ENCODE data around the gene IL6.
"Not testable (repeated sequence)": the region's sequence is repeated elsewhere in the genome, so short reads cannot be mapped to it uniquely, and the experiment has no call there.

Gene IL6

DNA sequence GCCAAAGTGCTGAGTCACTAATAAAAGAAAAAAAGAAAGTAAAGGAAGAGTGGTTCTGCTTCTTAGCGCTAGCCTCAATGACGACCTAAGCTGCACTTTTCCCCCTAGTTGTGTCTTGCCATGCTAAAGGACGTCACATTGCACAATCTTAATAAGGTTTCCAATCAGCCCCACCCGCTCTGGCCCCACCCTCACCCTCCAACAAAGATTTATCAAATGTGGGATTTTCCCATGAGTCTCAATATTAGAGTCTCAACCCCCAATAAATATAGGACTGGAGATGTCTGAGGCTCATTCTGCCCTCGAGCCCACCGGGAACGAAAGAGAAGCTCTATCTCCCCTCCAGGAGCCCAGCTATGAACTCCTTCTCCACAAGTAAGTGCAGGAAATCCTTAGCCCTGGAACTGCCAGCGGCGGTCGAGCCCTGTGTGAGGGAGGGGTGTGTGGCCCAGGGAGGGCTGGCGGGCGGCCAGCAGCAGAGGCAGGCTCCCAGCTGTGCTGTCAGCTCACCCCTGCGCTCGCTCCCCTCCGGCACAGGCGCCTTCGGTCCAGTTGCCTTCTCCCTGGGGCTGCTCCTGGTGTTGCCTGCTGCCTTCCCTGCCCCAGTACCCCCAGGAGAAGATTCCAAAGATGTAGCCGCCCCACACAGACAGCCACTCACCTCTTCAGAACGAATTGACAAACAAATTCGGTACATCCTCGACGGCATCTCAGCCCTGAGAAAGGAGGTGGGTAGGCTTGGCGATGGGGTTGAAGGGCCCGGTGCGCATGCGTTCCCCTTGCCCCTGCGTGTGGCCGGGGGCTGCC is at the start of gene IL6:
TSS of gene IL6 (plus strand) at position 294 of the 807 bp plus-strand sequence. CDS start at position 357, 63 bp downstream.
- DNase-seq (ENCODE audit: low spot score) = peak; percentile 70

DNA sequence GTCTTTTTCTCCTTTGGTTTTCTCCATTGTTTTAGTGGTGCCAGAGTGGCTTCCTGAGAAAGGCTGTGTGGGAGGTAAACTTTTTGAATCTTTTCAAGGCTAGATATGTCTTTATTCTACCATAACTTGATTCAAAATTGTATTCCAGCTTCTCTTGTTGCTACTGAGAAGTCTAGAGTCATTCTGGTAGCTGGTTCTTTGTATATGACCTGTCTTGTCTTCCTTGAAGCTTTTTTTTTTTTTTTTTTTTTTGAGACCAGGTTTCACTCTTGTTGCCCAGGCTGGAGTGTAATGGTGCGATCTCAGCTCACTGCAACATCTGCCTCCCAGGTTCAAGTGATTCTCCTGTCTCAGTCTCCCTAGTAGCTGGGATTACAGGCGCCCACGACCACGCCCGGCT is 49.7 kb upstream of the IL6 start:
- DNase-seq (ENCODE audit: low spot score) = not testable (repeated sequence)

- no peak for DNase-seq (ENCODE audit: low spot score)
Observed at GRCh38 chr7:22677680-22678079, 49.3 kb upstream of the IL6 start.

DNA sequence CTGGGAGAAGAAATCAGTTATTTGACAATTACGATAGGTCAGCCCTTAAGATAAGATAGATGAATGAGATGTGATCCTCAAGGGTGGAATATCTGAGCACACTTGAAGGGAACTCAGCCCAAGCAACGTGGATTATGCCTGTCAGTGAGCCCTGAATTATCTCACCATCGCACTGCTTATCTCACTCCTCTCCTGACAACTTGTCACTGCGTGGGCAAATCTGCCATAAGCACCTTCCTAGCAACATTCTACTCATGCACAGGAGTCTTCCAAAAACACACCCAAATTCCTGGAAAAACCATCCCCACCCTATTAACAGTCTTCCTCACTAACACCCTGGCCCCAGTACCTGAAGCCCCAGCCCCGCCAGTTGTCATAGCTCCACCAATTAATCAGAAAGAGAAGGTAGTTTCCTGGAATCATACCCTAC is 46.5 kb upstream of the IL6 start:
- DNase-seq (ENCODE audit: low spot score) = no peak

DNA sequence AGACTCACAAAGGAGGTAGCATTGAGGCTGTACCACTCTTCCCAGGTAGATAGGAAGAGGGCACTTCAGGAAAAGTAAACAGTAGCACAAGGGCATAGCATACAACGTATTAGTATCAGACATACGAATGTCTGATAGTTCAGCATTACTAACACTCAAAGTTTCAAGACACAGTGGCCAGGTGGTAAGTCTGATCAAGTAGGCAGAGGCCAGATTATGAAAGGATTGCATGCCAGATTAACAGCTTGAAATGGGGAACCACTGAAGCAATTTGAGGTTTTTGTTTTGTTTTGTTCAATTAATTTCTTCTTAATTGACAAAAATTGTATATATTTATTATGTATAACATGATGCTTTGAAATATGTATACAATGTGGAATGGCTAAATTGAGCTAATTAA is 45.7 kb upstream of the IL6 start:
- DNase-seq (ENCODE audit: low spot score) = no peak

GRCh38 chr7:22681852-22682657 is 44.9 kb upstream of the IL6 start:
- no peak for DNase-seq (ENCODE audit: low spot score)

GRCh38 chr7:22683379-22683778 is 43.6 kb upstream of the IL6 start:
- DNase-seq (ENCODE audit: low spot score) = no peak

DNA sequence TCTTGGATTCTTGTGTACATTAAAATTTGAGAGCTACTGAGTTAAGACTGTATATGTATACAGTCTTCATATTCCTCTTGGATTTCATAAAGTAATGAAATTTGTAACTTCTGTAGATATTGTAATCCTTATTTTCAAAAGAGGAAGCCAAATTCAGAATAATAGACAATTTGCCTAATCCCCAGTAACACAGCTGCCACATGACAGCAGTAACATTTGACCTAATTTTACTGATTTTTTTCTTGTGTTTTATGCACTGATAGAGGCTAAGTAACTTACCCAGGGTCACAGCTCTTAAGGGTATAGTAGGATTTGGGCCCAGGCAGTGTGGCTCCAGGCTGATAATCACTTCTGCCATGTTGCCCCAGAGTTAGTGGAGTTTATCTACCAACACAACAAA is 40.4 kb upstream of the IL6 start:
- no peak for DNase-seq (ENCODE audit: low spot score)

GRCh38 chr7:22688084-22688483 is 38.9 kb upstream of the IL6 start:
- peak; percentile 22 for DNase-seq (ENCODE audit: low spot score)

DNA sequence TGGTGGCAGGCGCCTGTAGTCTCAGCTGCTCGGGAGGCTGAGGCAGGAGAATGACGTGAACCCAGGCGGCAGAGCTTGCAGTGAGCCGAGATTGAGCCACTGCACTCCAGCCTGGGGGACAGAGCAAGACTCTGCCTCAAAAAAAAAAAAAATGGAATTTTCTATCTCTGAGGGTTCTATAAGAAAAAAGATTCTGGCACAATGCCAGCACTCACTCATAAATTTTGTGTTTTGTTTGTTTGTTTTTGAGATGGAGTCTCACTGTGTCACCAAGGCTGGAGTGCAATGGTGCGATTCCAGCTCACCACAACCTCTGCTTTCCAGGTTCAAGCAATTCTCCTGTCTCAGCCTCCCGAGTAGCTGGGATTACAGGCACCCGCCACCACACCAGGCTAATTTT is 38.1 kb upstream of the IL6 start:
- DNase-seq (ENCODE audit: low spot score) = not testable (repeated sequence)

DNA sequence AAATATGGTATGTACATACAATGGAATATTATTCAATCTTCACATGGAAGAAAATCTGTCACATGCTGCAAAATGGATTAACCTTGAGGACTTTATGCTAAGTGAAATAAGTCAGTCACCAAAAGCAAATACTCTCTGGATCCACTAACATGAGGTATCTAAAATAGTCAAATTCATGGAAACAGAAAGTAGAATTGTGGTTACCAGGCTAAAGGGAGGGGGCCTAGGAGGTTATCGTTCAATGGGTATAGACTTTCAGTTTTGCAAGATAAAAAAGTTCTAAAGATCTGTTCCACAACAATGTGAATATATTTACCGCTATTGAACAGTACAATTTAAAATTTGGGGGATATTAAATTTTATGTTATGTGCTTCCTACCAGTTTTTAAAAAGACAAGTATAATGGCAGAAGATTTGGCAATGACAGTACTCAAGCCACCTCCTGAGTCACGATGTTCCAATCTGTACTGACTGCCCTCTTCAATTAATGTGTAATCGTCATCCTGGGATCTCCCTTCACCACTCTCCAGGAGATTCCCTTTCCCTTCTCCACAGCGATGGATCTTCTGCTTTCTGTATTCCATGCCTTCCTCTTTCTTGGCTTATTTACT is 32.3 kb upstream of the IL6 start:
- no peak for DNase-seq (ENCODE audit: low spot score)

- no peak for DNase-seq (ENCODE audit: low spot score)
Observed at GRCh38 chr7:22695476-22696132, 31.4 kb upstream of the IL6 start.

DNA sequence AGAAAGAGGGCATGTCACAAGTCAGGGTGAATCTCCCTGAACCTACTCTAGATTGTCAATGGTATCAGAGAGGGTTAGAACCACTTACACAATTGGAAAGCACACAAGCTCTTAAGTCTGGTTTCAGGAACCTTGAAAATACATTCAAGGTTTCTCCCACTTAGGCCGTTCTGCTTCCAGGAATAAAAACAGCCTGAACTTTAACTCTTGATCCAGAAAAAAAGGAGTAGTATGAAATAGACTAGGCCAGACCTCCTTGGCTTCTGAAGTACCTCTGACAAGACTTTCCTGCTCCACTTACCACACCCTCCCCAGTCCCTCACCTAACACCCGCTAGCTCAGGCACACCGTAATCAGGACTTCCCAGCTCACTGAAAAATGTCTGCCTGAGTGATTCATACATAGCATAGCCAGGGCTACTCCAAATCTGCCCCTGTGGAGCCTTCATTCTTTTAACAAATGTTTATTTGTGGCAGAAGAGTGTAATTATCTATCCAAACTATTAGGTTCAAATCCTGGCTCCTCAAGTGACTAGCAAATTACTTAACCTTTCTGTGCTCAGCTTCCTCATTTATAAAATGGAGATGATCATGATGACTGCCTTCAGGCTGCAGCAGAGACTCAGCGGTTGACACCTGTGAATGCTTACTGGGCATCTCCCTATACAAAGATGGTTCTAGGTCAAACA is 30.3 kb upstream of the IL6 start:
- no peak for DNase-seq (ENCODE audit: low spot score)

DNA sequence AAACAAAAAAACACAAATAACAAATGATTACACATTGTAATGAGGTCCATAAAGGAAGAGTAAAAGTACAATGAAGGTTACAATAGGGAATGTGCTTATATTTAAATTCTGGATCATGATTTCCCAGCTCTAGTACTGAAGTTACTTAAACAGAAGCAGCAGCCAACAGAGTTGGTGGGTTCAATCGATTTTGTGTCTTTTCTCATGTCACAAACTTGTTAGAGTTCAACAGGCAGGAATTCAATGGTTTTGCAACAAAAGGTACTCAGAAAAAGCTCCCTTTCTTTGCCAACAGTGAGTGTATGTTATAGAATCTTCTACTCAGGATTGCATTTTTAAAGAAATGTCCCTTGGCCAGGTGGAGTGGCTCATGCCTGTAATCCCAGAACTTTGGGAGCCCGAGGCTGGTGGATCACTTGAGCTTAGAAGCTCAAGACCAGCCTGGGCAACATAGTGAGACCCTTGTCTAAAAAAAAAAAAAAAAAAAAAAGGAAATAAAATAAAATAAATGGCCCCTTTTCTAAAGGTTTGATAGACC is 29.6 kb upstream of the IL6 start:
- DNase-seq (ENCODE audit: low spot score) = no peak

DNA sequence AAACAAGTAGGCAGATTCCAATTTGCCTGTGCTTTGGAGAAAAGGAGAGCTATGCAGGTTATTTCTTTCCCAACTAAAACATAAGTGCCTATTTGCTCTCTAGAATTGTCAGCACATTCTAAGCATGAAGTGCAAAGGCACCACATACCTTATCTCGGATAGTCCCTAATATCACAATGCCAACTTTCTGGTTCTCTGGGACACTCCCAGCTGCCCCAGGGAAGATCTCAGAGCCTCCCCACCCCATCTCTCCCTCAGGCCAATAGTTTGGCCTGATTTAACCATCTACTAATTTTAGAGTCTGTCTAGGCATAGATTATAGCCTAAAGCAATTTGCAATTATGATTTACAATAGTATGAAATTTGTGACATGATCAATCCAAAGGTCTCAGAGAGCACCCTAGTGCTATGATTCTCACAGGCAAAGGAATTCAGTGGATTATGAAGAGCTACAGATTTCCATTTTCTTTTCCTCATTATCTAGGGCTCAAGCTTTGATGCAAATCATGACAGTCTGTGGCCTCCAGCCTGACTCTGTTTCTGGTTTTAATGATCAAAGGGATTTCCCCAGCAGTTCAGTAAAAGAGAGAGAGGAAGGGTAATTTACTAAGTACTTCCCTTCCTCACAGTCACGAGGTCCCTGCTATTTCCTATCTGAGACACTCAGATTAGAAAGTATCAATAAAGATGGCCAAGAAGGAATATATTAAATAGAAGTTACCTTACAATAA is 29.0 kb upstream of the IL6 start:
- DNase-seq (ENCODE audit: low spot score) = no peak

- DNase-seq (ENCODE audit: low spot score) = no peak
Observed at GRCh38 chr7:22698767-22699166, 28.2 kb upstream of the IL6 start.

GRCh38 chr7:22700559-22701002 is 26.4 kb upstream of the IL6 start:
- no peak for DNase-seq (ENCODE audit: low spot score)

DNA sequence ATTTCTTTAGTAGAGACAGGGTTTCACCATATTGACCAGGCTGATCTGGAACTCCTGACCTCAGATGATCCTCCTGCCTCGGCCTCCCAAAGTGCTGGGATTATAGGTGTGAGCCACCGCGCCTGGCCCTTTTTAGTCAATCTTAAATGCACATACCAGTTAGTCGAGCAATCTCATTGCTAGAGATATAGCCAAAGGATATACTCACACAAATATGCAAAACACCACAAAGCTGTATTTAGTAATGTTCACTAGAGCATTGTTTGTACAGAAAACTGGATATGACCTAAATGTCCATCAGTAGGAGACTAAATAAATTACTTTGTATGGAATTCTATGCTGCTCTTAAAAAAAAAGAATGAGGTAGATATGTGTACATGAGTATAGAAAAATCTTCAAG is 24.5 kb upstream of the IL6 start:
- no peak for DNase-seq (ENCODE audit: low spot score)

DNA sequence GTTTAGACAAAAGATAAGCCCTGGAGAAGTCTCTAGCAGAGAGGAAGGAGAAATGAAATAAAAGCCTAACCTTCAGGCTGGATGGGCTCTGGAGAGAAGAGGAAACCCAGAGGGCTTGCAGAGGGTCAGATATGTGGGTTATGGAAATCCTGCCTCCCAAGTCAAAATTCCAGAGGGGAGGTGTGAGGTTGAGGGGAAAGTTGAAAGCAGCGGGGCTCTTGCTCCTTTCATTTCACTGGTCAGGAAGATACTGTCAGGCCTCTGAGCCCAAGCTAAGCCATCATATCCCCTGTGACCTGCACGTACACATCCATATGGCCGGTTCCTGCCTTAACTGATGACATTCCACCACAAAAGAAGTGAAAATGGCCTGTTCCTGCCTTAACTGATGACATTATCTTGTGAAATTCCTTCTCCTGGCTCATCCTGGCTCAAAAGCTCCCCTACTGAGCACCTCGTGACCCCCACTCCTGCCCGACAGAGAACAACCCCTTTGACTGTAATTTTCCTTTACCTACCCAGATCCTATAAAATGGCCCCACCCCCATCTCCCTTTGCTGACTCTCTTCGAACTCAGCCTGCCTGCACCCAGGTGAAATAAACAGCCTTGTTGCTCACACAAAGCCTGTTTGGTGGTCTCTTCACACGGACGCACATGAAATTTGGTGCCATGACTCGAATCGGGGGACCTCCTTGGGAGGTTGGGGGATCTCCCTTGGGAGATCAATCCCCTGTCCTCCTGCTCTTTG is 23.7 kb upstream of the IL6 start:
- DNase-seq (ENCODE audit: low spot score) = not testable (repeated sequence)
